Body of pancreas (tissue), 4 donors: ENCODE results near the gene ARFGEF2.

ENCODE experiments used
- CTCF ChIP-seq, 7 experiments: fragments of 450-650 bp in 4 of 7; fragments of 200-600 bp in 3 of 7; sonication (generic) in 3 of 7; IDR thresholded peaks; one replicate each; pipeline ENCODE4 v1.5.1; 2016 to 2019; ENCODE audit warnings: antibody characterized with exemption in 7 of 7
- POLR2A ChIP-seq, 3 donors: fragments of 450-650 bp; IDR thresholded peaks; one replicate each; pipeline ENCODE4 v1.6.1; 2016; ENCODE audit warnings: antibody characterized with exemption in 3 of 3, mild to moderate bottlenecking in 2 of 3

GRCh38 chr20:48921883-48922820 lies 641 bp downstream of the ARFGEF2 start:
- TF ChIP-seq CTCF (IDR thresholded peaks at IDR 0.05) (no peak), POLR2A (IDR thresholded peaks at IDR 0.05) (no peak)
